ENCODE measurements around the gene HSD3B7.

GRCh38 chr16:30972872-30973271 is 12.1 kb upstream of the HSD3B7 start:
- no peak for TF ChIP-seq CTCF (IDR thresholded peaks at IDR 0.05 in 8 of 11, conservative IDR thresholded peaks at IDR 0.05 in 3 of 11)
- TF ChIP-seq POLR2A (IDR thresholded peaks at IDR 0.05), result no peak
- TF ChIP-seq POLR2AphosphoS5 (IDR thresholded peaks at IDR 0.05), result no peak

Data from spleen (tissue), 7 donors.